GM19351 (cell line): Measurements from ENCODE around the gene GK.
"Not testable (repeated sequence)": the region's sequence is repeated elsewhere in the genome, so short reads cannot be mapped to it uniquely, and the experiment has no call there.

Source experiments
- ATAC-seq: cut with Tn5 transposase; IDR thresholded peaks from one replicate; pipeline ENCODE4 v1.9.1; 2021; ENCODE audit warnings: mild to moderate bottlenecking, moderate library complexity; ENCODE audit not compliant: unreplicated experiment

Gene GK

GRCh38 chrX:30653415-30654131, at the start of gene GK:
Gene GK, plus strand, starts transcription at chrX:30653423. Its CDS starts 115 bp downstream, at chrX:30653538.
- peak; percentile 8 for ATAC-seq

- no peak for ATAC-seq
These were observed 46.1 kb upstream of the GK start for GRCh38 chrX:30607155-30607554.

- no peak for ATAC-seq
These were observed 43.2 kb upstream of the GK start for GRCh38 chrX:30610026-30610425.

- no peak for ATAC-seq
These were observed 41.0 kb upstream of the GK start for GRCh38 chrX:30612250-30612655.

- ATAC-seq = no peak
These were observed 39.5 kb upstream of the GK start for GRCh38 chrX:30613721-30614120.

- no peak for ATAC-seq
These were observed 38.0 kb upstream of the GK start for GRCh38 chrX:30615229-30615628.

- ATAC-seq = no peak
These were observed 35.0 kb upstream of the GK start for GRCh38 chrX:30618160-30618765.

GRCh38 chrX:30620125-30620524, 33.1 kb upstream of the GK start:
- ATAC-seq = no peak

GRCh38 chrX:30620980-30621618, 32.1 kb upstream of the GK start:
- no peak for ATAC-seq

GRCh38 chrX:30622361-30622760, 30.9 kb upstream of the GK start:
- no peak for ATAC-seq

GRCh38 chrX:30626402-30626801, 26.8 kb upstream of the GK start:
- no peak for ATAC-seq

- ATAC-seq = no peak
These were observed 25.2 kb upstream of the GK start for GRCh38 chrX:30627818-30628652.

GRCh38 chrX:30634070-30634469, 19.2 kb upstream of the GK start:
- ATAC-seq = not testable (repeated sequence)

- ATAC-seq = no peak
These were observed 17.6 kb upstream of the GK start for GRCh38 chrX:30635630-30636029.

GRCh38 chrX:30637874-30638815, 15.1 kb upstream of the GK start:
- no peak for ATAC-seq

- ATAC-seq = not testable (repeated sequence)
These were observed 13.5 kb upstream of the GK start for GRCh38 chrX:30639702-30640101.

GRCh38 chrX:30642642-30643041, 10.6 kb upstream of the GK start:
- ATAC-seq = no peak

- no peak for ATAC-seq
These were observed 9.9 kb upstream of the GK start for GRCh38 chrX:30643313-30643821.

GRCh38 chrX:30649859-30650258, 3.4 kb upstream of the GK start:
- peak; percentile 19 for ATAC-seq
